A673 (cell line): ENCODE results near the gene SRGAP1. TPM values are rescaled to one million over a fixed set of nuclear protein-coding genes. Genes with fewer than 3 reads are reported as not detected.

Experiments
- BruUV-seq: library from RNA; stranded (reverse); fragments of 400-500 nt; replicated peaks from 2 replicates; lab custom pipeline; 2021; lab: Mats Ljungman, UMichigan
- CTCF ChIA-PET: fragments of 300-600 bp; sonication (Branson Sonifier 250); formaldehyde crosslinking; loops from one replicate; lab custom pipeline; 2022; ENCODE audit warnings: antibody characterized with exemption; lab: Charles Lee
- POLR2A ChIA-PET: fragments of 300-600 bp; sonication (Branson Sonifier 250); formaldehyde crosslinking; loops from one replicate; lab custom pipeline; 2022; ENCODE audit warnings: antibody characterized with exemption; ENCODE audit not compliant: low non-redundant PET; lab: Charles Lee
- DNase-seq: peaks from one replicate; pipeline ENCODE4 v3.0.0-alpha.2; 2015; ENCODE audit warnings: low spot score
- H3K27ac ChIP-seq: fragments of 200-600 bp; sonication (generic); 2 replicates; pipeline ENCODE4 v1.5.1; 2016; ENCODE audit warnings: mixed run types, low read depth, mild to moderate bottlenecking, mixed read lengths, antibody characterized with exemption, low read length; ENCODE audit not compliant: poor library complexity, severe bottlenecking
- H3K27me3 ChIP-seq: fragments of 200-600 bp; sonication (generic); replicated peaks from 2 replicates; pipeline ENCODE4 v1.6.1; 2017; ENCODE audit warnings: mixed run types, low read depth, mild to moderate bottlenecking, mixed read lengths, antibody characterized with exemption, low read length; ENCODE audit not compliant: insufficient read depth, poor library complexity
- H3K36me3 ChIP-seq: fragments of 200-600 bp; sonication (generic); 2 replicates; pipeline ENCODE4 v1.6.1; 2016; ENCODE audit warnings: mixed run types, mild to moderate bottlenecking, mixed read lengths, antibody characterized with exemption, low read length; ENCODE audit not compliant: insufficient read depth, poor library complexity, severe bottlenecking
- H3K4me1 ChIP-seq: fragments of 200-600 bp; sonication (generic); 2 replicates; pipeline ENCODE4 v1.6.1; 2017; ENCODE audit warnings: mixed run types, mild to moderate bottlenecking, mixed read lengths, antibody characterized with exemption, low read length; ENCODE audit not compliant: insufficient read depth, poor library complexity, severe bottlenecking
- H3K4me3 ChIP-seq: fragments of 200-600 bp; sonication (generic); 2 replicates; pipeline ENCODE4 v1.5.1; 2016; ENCODE audit warnings: low read depth, mixed run types, mild to moderate bottlenecking, mixed read lengths, low read length; ENCODE audit not compliant: poor library complexity, severe bottlenecking
- H3K9me3 ChIP-seq: fragments of 200-600 bp; sonication (generic); 2 replicates; pipeline ENCODE4 v1.6.1; 2016; ENCODE audit warnings: mixed run types, low read depth, mild to moderate bottlenecking, mixed read lengths, antibody characterized with exemption, low read length; ENCODE audit not compliant: poor library complexity, severe bottlenecking
- CTCF ChIP-seq: fragments of 300-800, 200-600 bp; sonication (generic); conservative IDR thresholded peaks from 2 replicates; pipeline ENCODE4 v1.5.1; 2017; ENCODE audit warnings: low read depth, mild to moderate bottlenecking, antibody characterized with exemption, low read length, moderate library complexity, mixed read lengths
- EZH2 ChIP-seq: fragments of 200-600 bp; sonication (generic); IDR thresholded peaks from 2 replicates; pipeline ENCODE4 v1.6.1; 2017; ENCODE audit warnings: borderline replicate concordance, low read depth, mild to moderate bottlenecking, mixed read lengths, antibody characterized with exemption, low read length; ENCODE audit not compliant: poor library complexity, severe bottlenecking
- intact Hi-C: fragments of 100-400 bp; cut with micrococcal nuclease; formaldehyde crosslinking; loops from one replicate; pipeline ENCODE4 v1.10.0; 2022; ENCODE audit not compliant: unreplicated experiment
- total RNA-seq: library from RNA; stranded (reverse); gene quantifications from 2 replicates; pipeline ENCODE4 v1.2.3, GENCODE V29; 2021

Gene SRGAP1
- total RNA-seq, 1 experiment from 2014 or later, result 9.7 TPM

GRCh38 chr12:63940310-63941005, 96.0 kb downstream of the SRGAP1 start:
- intact Hi-C loops, result no loop called here
- H3K27ac ChIP-seq, result peak overlapping the region; percentile 57
- no peak overlapping the region for H3K4me3 ChIP-seq
- H3K27me3 ChIP-seq, result no peaks in the 10 kb centered on the region
- no peak for TF ChIP-seq EZH2
- no peak for TF ChIP-seq CTCF
- peaks cover 66% of the 10 kb centered on the region for H3K4me1 ChIP-seq
- DNase-seq, result peak; percentile 37
- H3K36me3 ChIP-seq, result no peaks in the 10 kb centered on the region
- BruUV-seq, result no TSS peak
- ChIA-PET CTCF (no interaction called here), POLR2A (no interaction called here)
- H3K9me3 ChIP-seq, result no peaks in the 10 kb centered on the region

GRCh38 chr12:63941166-63941800, 96.8 kb downstream of the SRGAP1 start:
- Histone ChIP-seq H3K36me3 (no peaks in the 10 kb centered on the region), H3K4me3 (no peak overlapping the region), H3K27me3 (no peaks in the 10 kb centered on the region), H3K4me1 (peaks cover 74% of the 10 kb centered on the region), H3K27ac (peak overlapping the region; percentile 79), H3K9me3 (no peaks in the 10 kb centered on the region)
- peak; percentile 29 for DNase-seq
- intact Hi-C loops, result no loop called here
- ChIA-PET POLR2A (interaction anchor here (0.7 kb wide), 1 partner anchor 158 kb away, joined by 9 read pairs; no protein-coding TSS in a partner anchor), CTCF (no interaction called here)
- no peak for TF ChIP-seq CTCF
- no peak for TF ChIP-seq EZH2
- BruUV-seq, result no TSS peak

GRCh38 chr12:63941879-63942278, 97.4 kb downstream of the SRGAP1 start:
- TF ChIP-seq EZH2 (no peak), CTCF (no peak)
- no TSS peak for BruUV-seq
- Histone ChIP-seq H3K27ac (peak overlapping the region; percentile 79), H3K4me3 (no peak overlapping the region), H3K9me3 (no peaks in the 10 kb centered on the region), H3K4me1 (peaks cover 75% of the 10 kb centered on the region), H3K27me3 (no peaks in the 10 kb centered on the region), H3K36me3 (no peaks in the 10 kb centered on the region)
- ChIA-PET POLR2A (no interaction called here), CTCF (no interaction called here)
- DNase-seq, result no peak
- intact Hi-C loops, result no loop called here
